ENCODE results near the gene TMSB10. TPM values are rescaled to one million over a fixed set of nuclear protein-coding genes. Genes with fewer than 3 reads are reported as not detected.
A peak's percentile ranks its signal among the peaks of the same experiment; 100 is the strongest.
"Not testable (repeated sequence)": the region's sequence is repeated elsewhere in the genome, so short reads cannot be mapped to it uniquely, and the experiment has no call there.

Gene TMSB10
- total RNA-seq, 1 experiment from 2014 or later = 1,437 TPM

- intact Hi-C loops (cut with micrococcal nuclease; ENCODE audit: unreplicated experiment) = no loop called here
- H3K9me3 Mint-ChIP-seq (ENCODE audit: low read depth, unreplicated experiment) = peaks cover 8% of the 10 kb centered on the region
- BruUV-seq (replicated peaks) = no TSS peak
- CTCF ChIA-PET = no interaction called here
- DNase-seq = no peak
- H3K4me3 Mint-ChIP-seq (ENCODE audit: low read depth, unreplicated experiment) = no peak overlapping the region
- H3K4me1 Mint-ChIP-seq (ENCODE audit: low read depth, unreplicated experiment) = peaks cover 23% of the 10 kb centered on the region
- H3K27ac Mint-ChIP-seq (ENCODE audit: unreplicated experiment) = peak overlapping the region; percentile 25
- H3K36me3 Mint-ChIP-seq (ENCODE audit: insufficient read depth, unreplicated experiment) = peaks cover 37% of the 10 kb centered on the region
- no peaks in the 10 kb centered on the region for H3K27me3 Mint-ChIP-seq (ENCODE audit: unreplicated experiment)
- TF ChIP-seq CTCF (IDR thresholded peaks at IDR 0.05; ENCODE audit: unreplicated experiment) = no peak
Observed at GRCh38 chr2:84911135-84911678, 5.8 kb downstream of the TMSB10 start.

- intact Hi-C loops (cut with micrococcal nuclease; ENCODE audit: unreplicated experiment) = no loop called here
- no TSS peak for BruUV-seq (replicated peaks)
- DNase-seq = no peak
- Mint-ChIP-seq H3K36me3 (ENCODE audit: insufficient read depth, unreplicated experiment) (peaks cover 19% of the 10 kb centered on the region), H3K9me3 (ENCODE audit: low read depth, unreplicated experiment) (peaks cover 8% of the 10 kb centered on the region), H3K27me3 (ENCODE audit: unreplicated experiment) (no peaks in the 10 kb centered on the region), H3K4me1 (ENCODE audit: low read depth, unreplicated experiment) (peaks cover 12% of the 10 kb centered on the region), H3K27ac (ENCODE audit: unreplicated experiment) (no peak overlapping the region), H3K4me3 (ENCODE audit: low read depth, unreplicated experiment) (no peak overlapping the region)
- CTCF ChIA-PET = no interaction called here
- TF ChIP-seq CTCF (IDR thresholded peaks at IDR 0.05; ENCODE audit: unreplicated experiment) = no peak
Observed at GRCh38 chr2:84912984-84913383, 7.5 kb downstream of the TMSB10 start.

DNA sequence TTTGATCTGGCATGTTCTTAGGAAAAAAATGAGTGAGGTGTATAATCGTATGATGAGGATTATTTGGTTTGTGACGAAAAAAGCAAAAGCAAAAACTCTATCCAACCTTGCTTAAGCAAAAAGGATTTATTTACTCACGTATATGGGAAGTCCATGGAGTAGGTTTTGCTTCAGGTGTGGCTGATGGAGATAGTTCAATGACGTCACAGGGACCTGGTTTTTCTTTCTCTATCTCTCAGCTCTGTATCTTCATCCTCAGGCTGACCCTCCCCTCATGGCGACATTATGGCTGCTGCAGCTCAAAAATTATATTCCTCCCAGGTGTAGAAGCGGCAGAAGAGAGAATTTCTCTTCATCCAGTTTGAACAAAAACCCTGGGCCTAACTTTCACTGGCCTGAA lies 8.9 kb downstream of the TMSB10 start:
- intact Hi-C loops (cut with micrococcal nuclease; ENCODE audit: unreplicated experiment) = no loop called here
- no peak for TF ChIP-seq CTCF (IDR thresholded peaks at IDR 0.05; ENCODE audit: unreplicated experiment)
- Mint-ChIP-seq H3K9me3 (ENCODE audit: low read depth, unreplicated experiment) (peaks cover 7% of the 10 kb centered on the region), H3K4me1 (ENCODE audit: low read depth, unreplicated experiment) (peaks cover 4% of the 10 kb centered on the region), H3K4me3 (ENCODE audit: low read depth, unreplicated experiment) (no peak overlapping the region), H3K27ac (ENCODE audit: unreplicated experiment) (no peak overlapping the region), H3K36me3 (ENCODE audit: insufficient read depth, unreplicated experiment) (peaks cover 8% of the 10 kb centered on the region), H3K27me3 (ENCODE audit: unreplicated experiment) (no peaks in the 10 kb centered on the region)
- no peak for DNase-seq
- CTCF ChIA-PET = no interaction called here
- BruUV-seq (replicated peaks) = no TSS peak

DNA sequence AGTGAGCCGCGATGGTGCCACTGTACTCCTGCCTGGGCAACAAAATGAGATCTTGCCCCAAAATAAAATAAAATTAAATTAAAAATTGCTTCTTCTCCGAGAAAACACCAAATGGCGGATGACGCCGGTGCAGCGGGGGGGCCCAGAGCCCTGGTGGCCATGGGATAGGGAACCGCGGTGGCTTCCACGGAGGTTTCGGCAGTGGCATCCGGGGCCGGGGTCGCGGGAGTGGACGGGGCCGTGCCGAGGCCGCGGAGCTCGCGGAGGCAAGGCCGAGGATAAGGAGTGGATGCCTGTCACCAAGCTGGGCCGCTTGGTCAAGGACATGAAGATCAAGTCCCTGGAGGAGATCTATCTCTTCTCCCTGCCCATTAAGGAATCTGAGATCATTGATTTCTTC lies 10.2 kb downstream of the TMSB10 start:
- H3K27me3 Mint-ChIP-seq (ENCODE audit: unreplicated experiment); H3K27ac Mint-ChIP-seq (ENCODE audit: unreplicated experiment); intact Hi-C loops (cut with micrococcal nuclease; ENCODE audit: unreplicated experiment); DNase-seq; BruUV-seq (replicated peaks); H3K4me3 Mint-ChIP-seq (ENCODE audit: low read depth, unreplicated experiment); H3K9me3 Mint-ChIP-seq (ENCODE audit: low read depth, unreplicated experiment); CTCF ChIA-PET: not testable (repeated sequence)
- H3K4me1 Mint-ChIP-seq (ENCODE audit: low read depth, unreplicated experiment) = peaks cover 17% of the 10 kb centered on the region
- peaks cover 12% of the 10 kb centered on the region for H3K36me3 Mint-ChIP-seq (ENCODE audit: insufficient read depth, unreplicated experiment)

- CTCF ChIA-PET = interaction anchor here (0.6 kb wide), 1 partner anchor 229 kb away, joined by 3 read pairs; no protein-coding TSS in a partner anchor
- DNase-seq; intact Hi-C loops (cut with micrococcal nuclease; ENCODE audit: unreplicated experiment); H3K4me3 Mint-ChIP-seq (ENCODE audit: low read depth, unreplicated experiment); H3K9me3 Mint-ChIP-seq (ENCODE audit: low read depth, unreplicated experiment); H3K27ac Mint-ChIP-seq (ENCODE audit: unreplicated experiment); H3K27me3 Mint-ChIP-seq (ENCODE audit: unreplicated experiment); BruUV-seq (replicated peaks): not testable (repeated sequence)
- H3K4me1 Mint-ChIP-seq (ENCODE audit: low read depth, unreplicated experiment) = peaks cover 17% of the 10 kb centered on the region
- H3K36me3 Mint-ChIP-seq (ENCODE audit: insufficient read depth, unreplicated experiment) = peaks cover 12% of the 10 kb centered on the region
Observed at GRCh38 chr2:84917821-84918220, 12.4 kb downstream of the TMSB10 start.
